BLaER1 treated with 17β-estradiol and CSF1 and Interleukin-3, amounts not matched to agents 10 nM and 100 nM (cell line): ENCODE data around the gene BRCA2.

Source experiments
- H3K27ac ChIP-seq, 11 experiments: shearing (Covaris generic); formaldehyde crosslinking; 2 replicates each; pipeline ENCODE4 v1.8.1; 2022
- H3K27me3 ChIP-seq, 11 experiments: shearing (Covaris generic); formaldehyde crosslinking; 2 replicates each; pipeline ENCODE4 v1.8.1; 2022
- H3K36me3 ChIP-seq, 11 experiments: shearing (Covaris generic); formaldehyde crosslinking; 2 replicates each; pipeline ENCODE4 v1.8.1; 2022
- H3K4me1 ChIP-seq, 10 experiments: shearing (Covaris generic); formaldehyde crosslinking; 2 replicates each; pipeline ENCODE4 v1.8.1; 2022
- H3K4me2 ChIP-seq, 11 experiments: shearing (Covaris generic); formaldehyde crosslinking; 2 replicates each; pipeline ENCODE4 v1.8.1; 2022
- H3K4me3 ChIP-seq, 10 experiments: shearing (Covaris generic); formaldehyde crosslinking; 2 replicates each; pipeline ENCODE4 v1.8.1; 2022
- H3K9ac ChIP-seq, 11 experiments: shearing (Covaris generic); formaldehyde crosslinking; 2 replicates each; pipeline ENCODE4 v1.8.1; 2022
- H3K9me3 ChIP-seq, 11 experiments: shearing (Covaris generic); formaldehyde crosslinking; replicated peaks in 1 of 11; 2 replicates each; pipeline ENCODE4 v1.8.1; 2022
- H4K20me1 ChIP-seq, 11 experiments: shearing (Covaris generic); formaldehyde crosslinking; 2 replicates each; pipeline ENCODE4 v1.8.1; 2022
- Cebpa-rat ChIP-seq, 11 experiments: shearing (Covaris generic); IDR thresholded peaks; 2 replicates each; pipeline ENCODE4 v1.8.1; 2022

The BRCA2 gene

GRCh38 chr13:32315238-32316027 lies at the start of gene BRCA2, which contains the start of gene ZAR1L:
TSS of gene BRCA2 (plus strand) at chr13:32315508. CDS start at chr13:32316461, 953 bp downstream.
TSS of gene ZAR1L (minus strand) at chr13:32315363. CDS start at chr13:32311925, 3,438 bp downstream.
- Histone ChIP-seq H4K20me1 (no peaks in the 10 kb centered on the region), H3K9ac (peak within 1 kb of the TSS; percentile 88 to 96 (median 92)), H3K36me3 (peaks cover 0 to 26% (median 20%) of the 10 kb centered on the region in 11 experiments; a peak in 17 of 22 replicates), H3K4me1 (peaks cover 18 to 35% (median 28%) of the 10 kb centered on the region in 10 experiments), H3K27me3 (no peaks in the 10 kb centered on the region), H3K4me2 (peak within 1 kb of the TSS; percentile 87 to 95 (median 91)), H3K27ac (peak within 1 kb of the TSS; percentile 93 to 98 (median 97)), H3K4me3 (peak within 1 kb of the TSS; percentile 70 to 88 (median 80)), H3K9me3 (peaks cover 0 to 7% (median 4%) of the 10 kb centered on the region in 11 experiments; a peak in 8 of 22 replicates)
- no peak; a peak in 1 of 22 replicates for TF ChIP-seq Cebpa-rat (IDR thresholded peaks at IDR 0.05)

- no peak overlapping the region for H3K4me3 ChIP-seq
- H3K9me3 ChIP-seq = no peaks in the 10 kb centered on the region
- H3K27me3 ChIP-seq = no peaks in the 10 kb centered on the region
- H3K4me1 ChIP-seq = no peaks in the 10 kb centered on the region
- H3K9ac ChIP-seq = no peak overlapping the region
- no peak overlapping the region for H3K27ac ChIP-seq
- H3K4me2 ChIP-seq = no peak overlapping the region
- no peaks in the 10 kb centered on the region for H3K36me3 ChIP-seq
- TF ChIP-seq Cebpa-rat (IDR thresholded peaks at IDR 0.05) = no peak
- H4K20me1 ChIP-seq = no peaks in the 10 kb centered on the region
These were observed 49.6 kb upstream of the BRCA2 start for GRCh38 chr13:32265726-32266125.

- Histone ChIP-seq H3K27me3 (no peaks in the 10 kb centered on the region), H3K4me2 (no peak overlapping the region), H3K9ac (no peak overlapping the region), H3K9me3 (no peaks in the 10 kb centered on the region), H3K27ac (no peak overlapping the region), H3K36me3 (no peaks in the 10 kb centered on the region), H3K4me3 (no peak overlapping the region), H3K4me1 (no peaks in the 10 kb centered on the region), H4K20me1 (no peaks in the 10 kb centered on the region)
- no peak for TF ChIP-seq Cebpa-rat (IDR thresholded peaks at IDR 0.05)
These were observed 49.2 kb upstream of the BRCA2 start for GRCh38 chr13:32266130-32266529.

- no peak for TF ChIP-seq Cebpa-rat (IDR thresholded peaks at IDR 0.05)
- Histone ChIP-seq H3K4me2 (no peak overlapping the region), H3K27me3 (no peaks in the 10 kb centered on the region)
These were observed 47.4 kb upstream of the BRCA2 start for GRCh38 chr13:32267836-32268439.

GRCh38 chr13:32272021-32272683 lies 43.2 kb upstream of the BRCA2 start:
- H3K4me1 ChIP-seq = peaks cover 0 to 12% (median 4%) of the 10 kb centered on the region in 10 experiments; a peak in 9 of 20 replicates
- no peak overlapping the region for H3K4me3 ChIP-seq
- H3K27ac ChIP-seq = no peak overlapping the region
- H3K9ac ChIP-seq = no peak overlapping the region
- H3K27me3 ChIP-seq = no peaks in the 10 kb centered on the region
- TF ChIP-seq Cebpa-rat (IDR thresholded peaks at IDR 0.05) = no peak
- no peaks in the 10 kb centered on the region for H4K20me1 ChIP-seq
- no peaks in the 10 kb centered on the region for H3K9me3 ChIP-seq
- no peaks in the 10 kb centered on the region for H3K36me3 ChIP-seq
- no peak overlapping the region for H3K4me2 ChIP-seq

More at GRCh38 chr13:32267836-32268439, 47.4 kb upstream of the BRCA2 start:
- H3K36me3 ChIP-seq = no peaks in the 10 kb centered on the region
- H4K20me1 ChIP-seq = no peaks in the 10 kb centered on the region
- no peak overlapping the region for H3K4me3 ChIP-seq
- no peak overlapping the region for H3K9ac ChIP-seq
- H3K4me1 ChIP-seq = no peaks in the 10 kb centered on the region
- no peak overlapping the region for H3K27ac ChIP-seq
- H3K9me3 ChIP-seq = no peaks in the 10 kb centered on the region

GRCh38 chr13:32277839-32278238 lies 37.5 kb upstream of the BRCA2 start:
- Histone ChIP-seq H3K9ac (no peak overlapping the region), H3K27ac (no peak overlapping the region), H3K27me3 (no peaks in the 10 kb centered on the region), H3K4me2 (no peak overlapping the region), H3K4me3 (no peak overlapping the region), H3K36me3 (no peaks in the 10 kb centered on the region; a peak in 1 of 22 replicates), H3K4me1 (peaks cover 0 to 12% (median 4%) of the 10 kb centered on the region in 10 experiments; a peak in 9 of 20 replicates), H3K9me3 (no peaks in the 10 kb centered on the region), H4K20me1 (no peaks in the 10 kb centered on the region)
- TF ChIP-seq Cebpa-rat (IDR thresholded peaks at IDR 0.05) = no peak

GRCh38 chr13:32278426-32278825 lies 36.9 kb upstream of the BRCA2 start:
- H3K4me1 ChIP-seq = peaks cover 0 to 12% (median 4%) of the 10 kb centered on the region in 10 experiments; a peak in 9 of 20 replicates
- no peaks in the 10 kb centered on the region; a peak in 1 of 22 replicates for H3K36me3 ChIP-seq
- H4K20me1 ChIP-seq = no peaks in the 10 kb centered on the region
- no peaks in the 10 kb centered on the region for H3K9me3 ChIP-seq
- H3K9ac ChIP-seq = no peak overlapping the region
- H3K4me3 ChIP-seq = no peak overlapping the region
- no peaks in the 10 kb centered on the region for H3K27me3 ChIP-seq
- no peak overlapping the region for H3K27ac ChIP-seq
- H3K4me2 ChIP-seq = no peak overlapping the region
- no peak for TF ChIP-seq Cebpa-rat (IDR thresholded peaks at IDR 0.05)

GRCh38 chr13:32281096-32281495 lies 34.2 kb upstream of the BRCA2 start:
- Histone ChIP-seq H3K9ac (no peak overlapping the region), H3K36me3 (no peaks in the 10 kb centered on the region; a peak in 1 of 22 replicates), H3K9me3 (no peaks in the 10 kb centered on the region), H3K4me3 (no peak overlapping the region), H4K20me1 (no peaks in the 10 kb centered on the region), H3K4me1 (0 out of 20 replicates have a peak, but pooled peaks cover 0 to under 1% (median 0%) of the 10 kb centered on the region in 10 experiments), H3K4me2 (no peak overlapping the region), H3K27me3 (no peaks in the 10 kb centered on the region), H3K27ac (no peak overlapping the region)
- TF ChIP-seq Cebpa-rat (IDR thresholded peaks at IDR 0.05) = no peak

- Histone ChIP-seq H3K4me1 (no peaks in the 10 kb centered on the region), H3K4me3 (no peak overlapping the region), H3K27ac (no peak overlapping the region), H3K9ac (no peak overlapping the region), H3K9me3 (no peaks in the 10 kb centered on the region), H4K20me1 (no peaks in the 10 kb centered on the region), H3K27me3 (no peaks in the 10 kb centered on the region), H3K4me2 (no peak overlapping the region), H3K36me3 (no peaks in the 10 kb centered on the region; a peak in 1 of 22 replicates)
- TF ChIP-seq Cebpa-rat (IDR thresholded peaks at IDR 0.05) = no peak
These were observed 33.1 kb upstream of the BRCA2 start for GRCh38 chr13:32282096-32282711.
